OCI-LY1 (cell line): ENCODE measurements around the gene SLC12A6.

Experiments
- H2AFZ ChIP-seq: fragments of 200-600 bp; sonication (generic), shearing (Covaris generic); 2 replicates; pipeline ENCODE4 v1.6.0; 2014; ENCODE audit warnings: antibody characterized with exemption, mild to moderate bottlenecking, low read length
- H3F3A ChIP-seq: fragments of 200-600 bp; sonication (generic), shearing (Covaris generic); 2 replicates; pipeline ENCODE4 v1.6.0; 2014; ENCODE audit warnings: mild to moderate bottlenecking, antibody characterized with exemption, low read length, moderate library complexity; ENCODE audit not compliant: insufficient read depth
- H3K27ac ChIP-seq: fragments of 200-600 bp; sonication (generic); 2 replicates; pipeline ENCODE4 v1.5.1; 2014; ENCODE audit warnings: low read length, mixed run types, mild to moderate bottlenecking, low read depth; ENCODE audit not compliant: poor library complexity, severe bottlenecking
- H3K27me3 ChIP-seq: fragments of 200-600 bp; sonication (generic); 2 replicates; pipeline ENCODE4 v1.6.0; 2014; ENCODE audit warnings: antibody characterized with exemption, mild to moderate bottlenecking, low read length, moderate library complexity; ENCODE audit not compliant: insufficient read depth
- H3K36me3 ChIP-seq: fragments of 200-600 bp; sonication (generic); 2 replicates; pipeline ENCODE4 v1.6.1; 2014; ENCODE audit warnings: mild to moderate bottlenecking, antibody characterized with exemption, low read length, moderate library complexity, mixed read lengths; ENCODE audit not compliant: insufficient read depth
- H3K4me1 ChIP-seq: fragments of 200-600 bp; sonication (generic); 2 replicates; pipeline ENCODE4 v1.5.1; 2014; ENCODE audit warnings: mild to moderate bottlenecking, low read length, moderate library complexity; ENCODE audit not compliant: insufficient read depth, severe bottlenecking
- H3K4me2 ChIP-seq: fragments of 200-600 bp; sonication (generic), shearing (Covaris generic); 2 replicates; pipeline ENCODE4 v1.6.1; 2014; ENCODE audit warnings: low read length
- H3K4me3 ChIP-seq: fragments of 200-600 bp; sonication (generic); 2 replicates; pipeline ENCODE4 v1.5.1; 2014; ENCODE audit warnings: low read length, low read depth, mild to moderate bottlenecking, mixed read lengths; ENCODE audit not compliant: poor library complexity, severe bottlenecking
- H3K79me2 ChIP-seq: fragments of 200-600 bp; shearing (Covaris generic); 2 replicates; pipeline ENCODE4 v1.6.1; 2016; ENCODE audit warnings: mixed run types, low read length, mixed read lengths; ENCODE audit not compliant: insufficient read depth
- H3K9ac ChIP-seq: fragments of 200-600 bp; sonication (generic), shearing (Covaris generic); 2 replicates; pipeline ENCODE4 v1.6.1; 2014; ENCODE audit warnings: mild to moderate bottlenecking, low read length, mixed read lengths
- H3K9me2 ChIP-seq: fragments of 200-600 bp; sonication (generic), shearing (Covaris generic); 2 replicates; pipeline ENCODE4 v1.6.1; 2014; ENCODE audit warnings: low read depth, mild to moderate bottlenecking, low read length, mixed read lengths
- H3K9me3 ChIP-seq: fragments of 200-600 bp; shearing (Covaris generic); 2 replicates; pipeline ENCODE4 v1.6.1; 2014; ENCODE audit warnings: low read length, mixed read lengths
- H4K20me1 ChIP-seq: fragments of 200-600 bp; sonication (generic), shearing (Covaris generic); 2 replicates; pipeline ENCODE4 v1.6.0; 2016; ENCODE audit warnings: mild to moderate bottlenecking, low read length; ENCODE audit not compliant: insufficient read depth
- CTCF ChIP-seq: fragments of 200-600 bp; sonication (generic), shearing (Covaris generic); IDR thresholded peaks from 2 replicates; pipeline ENCODE4 v1.5.1; 2017; ENCODE audit warnings: mild to moderate bottlenecking, antibody characterized with exemption, low read length, moderate library complexity, mixed read lengths
- EZH2 ChIP-seq: fragments of 200-600 bp; sonication (generic), shearing (Covaris generic); IDR thresholded peaks from 2 replicates; pipeline ENCODE4 v1.8.0; 2017; ENCODE audit warnings: borderline replicate concordance, mixed run types, mild to moderate bottlenecking, antibody characterized with exemption, low read length, moderate library complexity, mixed read lengths

Gene SLC12A6

GRCh38 chr15:34301058-34301457 lies 36.5 kb downstream of the SLC12A6 start:
- Histone ChIP-seq H3K27me3 (no peaks in the 10 kb centered on the region), H3K36me3 (no peaks in the 10 kb centered on the region), H4K20me1 (no peaks in the 10 kb centered on the region), H3F3A (no peaks in the 10 kb centered on the region), H3K4me3 (no peak overlapping the region), H3K4me2 (no peak overlapping the region), H3K9ac (no peak overlapping the region), H3K4me1 (no peaks in the 10 kb centered on the region), H3K9me2 (no peaks in the 10 kb centered on the region), H3K79me2 (no peaks in the 10 kb centered on the region), H3K27ac (no peak overlapping the region), H3K9me3 (no peaks in the 10 kb centered on the region), H2AFZ (no peak overlapping the region)
- TF ChIP-seq EZH2: no peak
- TF ChIP-seq CTCF: no peak

DNA sequence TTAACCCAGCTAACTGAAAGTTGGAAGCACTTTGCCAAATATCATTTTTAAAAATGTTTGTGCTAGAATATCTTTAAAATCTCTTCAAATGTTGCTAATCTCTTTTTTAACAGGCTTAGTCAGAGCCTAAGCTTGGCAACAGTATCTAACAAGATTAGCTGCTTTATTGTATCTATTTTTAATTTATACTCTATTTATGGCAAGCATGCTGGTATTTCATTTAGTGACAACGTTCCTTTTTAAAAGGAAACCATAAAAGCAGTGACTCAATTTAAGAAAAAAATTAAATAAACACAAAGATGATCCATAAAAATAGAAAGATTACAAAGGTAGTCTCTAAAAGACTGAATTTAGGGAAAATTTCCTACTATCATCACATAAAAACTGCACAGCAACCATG lies 40.5 kb downstream of the SLC12A6 start:
- H3F3A ChIP-seq: no peaks in the 10 kb centered on the region
- no peak overlapping the region for H2AFZ ChIP-seq
- H3K9me3 ChIP-seq: no peaks in the 10 kb centered on the region
- no peak for TF ChIP-seq EZH2
- no peak for TF ChIP-seq CTCF
- H3K4me3 ChIP-seq: no peak overlapping the region
- no peaks in the 10 kb centered on the region for H4K20me1 ChIP-seq
- H3K4me2 ChIP-seq: no peak overlapping the region
- H3K9ac ChIP-seq: no peak overlapping the region
- no peak overlapping the region for H3K27ac ChIP-seq
- H3K36me3 ChIP-seq: no peaks in the 10 kb centered on the region
- H3K27me3 ChIP-seq: no peaks in the 10 kb centered on the region
- H3K79me2 ChIP-seq: no peaks in the 10 kb centered on the region
- H3K4me1 ChIP-seq: no peaks in the 10 kb centered on the region
- H3K9me2 ChIP-seq: no peaks in the 10 kb centered on the region

DNA sequence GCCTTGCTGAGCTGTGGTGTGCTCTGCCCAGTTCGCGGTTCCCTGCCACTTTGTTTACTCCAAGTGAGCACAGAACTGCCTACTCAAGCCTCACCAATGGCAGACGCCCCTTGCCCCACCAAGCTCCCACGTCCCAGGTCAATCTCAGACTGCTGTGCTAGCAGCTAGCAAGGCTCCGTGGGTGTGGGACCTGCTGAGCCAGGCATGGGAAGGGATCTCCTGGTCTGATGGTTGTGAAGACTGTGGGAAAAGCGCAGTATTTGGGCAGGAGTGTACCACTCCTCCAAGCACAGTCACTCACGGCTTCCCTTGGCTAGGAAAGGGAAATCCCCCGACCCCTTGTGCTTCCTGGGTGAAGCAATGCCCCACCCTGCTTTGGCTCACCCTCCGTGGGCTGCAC lies 45.0 kb downstream of the SLC12A6 start:
- Histone ChIP-seq H3K4me1 (no peaks in the 10 kb centered on the region), H2AFZ (no peak overlapping the region), H3K27me3 (no peaks in the 10 kb centered on the region), H3F3A (no peaks in the 10 kb centered on the region), H3K4me2 (no peak overlapping the region), H3K9me3 (no peaks in the 10 kb centered on the region), H3K79me2 (no peaks in the 10 kb centered on the region), H3K9ac (no peak overlapping the region), H3K36me3 (no peaks in the 10 kb centered on the region), H3K9me2 (no peaks in the 10 kb centered on the region), H3K4me3 (no peak overlapping the region), H3K27ac (no peak overlapping the region), H4K20me1 (no peaks in the 10 kb centered on the region)
- TF ChIP-seq EZH2: no peak
- no peak for TF ChIP-seq CTCF
